H7 (cell line): ENCODE results near the gene SDK2. TPM values are rescaled to one million over a fixed set of nuclear protein-coding genes. Genes with fewer than 3 reads are reported as not detected.

Experiments
- DNase-seq: peaks from one replicate; pipeline ENCODE4 v3.0.0; 2012
- H3K27me3 ChIP-seq: 2 replicates; pipeline ENCODE4 v1.6.0; 2011; ENCODE audit warnings: mild to moderate bottlenecking, low read length; ENCODE audit not compliant: control insufficient read depth, insufficient read depth
- H3K36me3 ChIP-seq: replicated peaks from 2 replicates; pipeline ENCODE4 v1.5.1; 2011; ENCODE audit warnings: low read length; ENCODE audit not compliant: control insufficient read depth, insufficient read depth
- H3K4me3 ChIP-seq: 2 replicates; pipeline ENCODE4 v1.5.1; 2011; ENCODE audit warnings: low read depth, mild to moderate bottlenecking, control low read depth, low read length, moderate library complexity; ENCODE audit not compliant: insufficient read depth
- total RNA-seq: library from RNA; depleted of rRNA; stranded (reverse); fragments of >200 nt; shearing (Covaris generic); gene quantifications from 2 replicates; pipeline ENCODE4 v1.2.3, GENCODE V29; 2014

Gene SDK2
- total RNA-seq, 1 experiment from 2014 or later: 12.1 TPM

DNA sequence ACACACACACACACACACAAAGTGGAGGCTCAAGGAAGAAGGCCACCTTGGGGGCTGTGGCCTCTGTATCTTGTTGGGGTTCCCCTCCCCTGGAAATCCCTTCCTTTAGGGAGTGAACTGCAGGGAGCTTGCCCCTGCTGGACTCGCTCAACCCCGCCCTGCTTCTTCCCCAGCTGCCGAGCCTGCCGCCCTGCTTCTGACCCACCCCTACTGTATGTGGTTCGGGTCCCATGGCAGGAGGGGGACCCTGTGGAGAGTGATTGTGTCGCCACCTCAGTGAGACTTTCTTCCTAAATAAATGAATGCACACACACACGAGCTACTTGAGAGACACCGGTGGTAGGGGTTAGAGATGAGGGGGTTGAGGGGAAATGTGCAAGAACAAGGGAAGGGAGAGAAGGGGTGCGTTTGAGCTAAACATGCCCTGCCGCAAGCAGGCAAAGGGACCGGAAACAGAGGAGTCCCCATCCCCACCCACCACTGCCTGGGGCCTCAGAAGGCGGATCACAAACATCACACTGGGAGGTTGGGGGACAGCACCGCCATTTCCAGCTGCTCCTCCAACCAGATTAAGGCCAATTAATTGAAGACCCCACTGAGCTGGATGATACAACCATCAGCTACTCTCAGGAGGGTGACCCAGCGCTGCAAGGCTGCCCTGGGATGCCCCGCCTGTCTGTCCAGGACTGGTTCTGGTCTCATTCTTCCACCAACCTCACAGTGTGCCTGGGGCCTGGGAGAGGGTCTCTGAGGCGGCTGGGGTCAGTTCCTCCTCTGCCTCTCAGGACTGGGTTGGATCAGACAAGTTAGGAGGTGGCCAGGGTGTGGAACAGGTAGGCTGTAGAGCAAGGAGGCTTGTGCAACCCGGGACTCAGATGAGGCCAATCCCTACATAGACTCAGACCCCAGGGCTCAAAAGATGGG is 98.9 kb downstream of the SDK2 start:
- Histone ChIP-seq H3K27me3 (no peaks in the 10 kb centered on the region), H3K4me3 (no peak overlapping the region), H3K36me3 (no peaks in the 10 kb centered on the region)
- no peak for DNase-seq

DNA sequence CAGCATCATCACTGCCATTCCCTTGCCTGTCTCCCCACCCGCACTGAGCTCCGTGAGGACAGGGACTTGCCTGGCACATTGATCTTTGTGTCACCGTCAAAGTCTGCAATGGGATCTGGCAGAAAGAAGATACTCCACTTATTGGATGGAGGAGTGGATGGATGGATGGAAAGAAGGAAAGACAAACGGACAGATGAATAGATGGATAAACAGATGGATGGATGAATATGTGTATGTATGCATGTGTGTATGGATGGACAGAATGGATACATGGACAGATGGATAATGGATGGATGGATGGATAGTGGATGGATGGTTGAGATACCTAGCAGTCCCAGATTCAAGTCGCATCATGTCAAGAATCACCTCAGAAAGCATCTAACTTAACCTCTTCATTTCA is 99.9 kb downstream of the SDK2 start:
- Histone ChIP-seq H3K36me3 (no peaks in the 10 kb centered on the region), H3K4me3 (no peak overlapping the region)
- DNase-seq: no peak

DNA sequence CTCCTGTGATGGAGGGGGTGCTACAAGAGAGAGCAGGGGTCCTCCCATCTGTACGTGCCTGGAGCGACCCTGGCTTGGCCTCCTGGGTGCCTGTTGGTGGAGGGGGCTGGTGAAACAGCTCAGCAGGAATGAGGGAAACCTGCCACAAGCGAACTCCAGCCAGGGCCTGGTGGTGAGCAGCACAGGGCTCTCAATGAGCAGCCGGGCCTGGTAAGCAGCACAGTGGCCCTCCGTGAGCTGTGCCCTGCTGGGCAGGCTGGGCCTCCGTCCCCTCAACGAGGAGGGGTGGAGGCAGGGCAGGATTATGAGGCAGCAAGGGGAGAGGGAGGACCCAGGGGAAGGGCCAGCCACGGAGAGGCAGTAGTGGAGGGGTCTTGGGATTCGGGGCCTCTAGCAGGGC is 101.9 kb downstream of the SDK2 start:
- Histone ChIP-seq H3K36me3 (no peaks in the 10 kb centered on the region), H3K27me3 (no peaks in the 10 kb centered on the region), H3K4me3 (no peak overlapping the region)
- DNase-seq: peak; percentile 79

More for the DNA sequence above, 99.9 kb downstream of the SDK2 start:
- no peaks in the 10 kb centered on the region for H3K27me3 ChIP-seq

DNA sequence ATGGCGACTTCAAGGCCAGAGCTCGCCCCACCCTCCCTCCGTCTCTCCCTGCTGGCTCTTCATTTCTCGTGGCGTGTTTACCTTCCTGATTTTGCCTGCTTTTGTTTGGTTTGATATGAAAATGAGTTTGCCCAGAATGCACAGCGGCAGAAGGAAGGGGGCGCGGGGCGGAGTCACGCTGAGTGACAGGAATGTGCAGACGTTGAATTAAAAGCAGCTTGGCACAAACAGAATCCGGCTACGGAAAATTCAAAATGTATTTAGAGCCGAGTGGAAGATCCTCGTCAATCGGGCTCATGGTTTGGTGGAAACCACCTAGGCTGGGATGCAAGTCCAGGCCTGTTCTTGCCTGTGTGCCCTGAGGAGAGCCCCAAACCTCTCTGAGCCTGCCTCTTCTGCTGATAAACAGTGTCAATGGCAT is 102.7 kb downstream of the SDK2 start:
- Histone ChIP-seq H3K36me3 (no peaks in the 10 kb centered on the region), H3K27me3 (no peaks in the 10 kb centered on the region), H3K4me3 (no peak overlapping the region)
- no peak for DNase-seq

DNA sequence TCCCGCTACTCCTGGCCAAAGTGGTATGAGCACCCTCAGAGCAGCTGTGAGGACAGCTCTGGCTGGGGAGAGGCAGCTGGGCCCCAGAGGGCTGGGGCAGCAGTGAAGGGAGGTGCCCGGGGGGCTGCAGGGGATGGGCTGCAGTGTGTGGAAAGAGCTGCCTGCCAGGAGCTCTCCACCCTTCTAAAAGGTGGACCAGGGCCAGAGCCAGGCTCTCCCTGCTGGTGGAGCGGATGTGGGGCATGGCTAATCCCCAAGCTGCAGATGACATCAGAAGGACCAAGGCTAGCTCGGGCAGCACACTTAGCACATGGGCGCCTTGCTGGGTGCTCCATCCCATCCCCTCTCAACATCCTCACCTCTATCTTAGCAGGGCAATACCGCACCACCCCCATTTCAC is 103.1 kb downstream of the SDK2 start:
- no peak for DNase-seq
- H3K27me3 ChIP-seq: no peaks in the 10 kb centered on the region

DNA sequence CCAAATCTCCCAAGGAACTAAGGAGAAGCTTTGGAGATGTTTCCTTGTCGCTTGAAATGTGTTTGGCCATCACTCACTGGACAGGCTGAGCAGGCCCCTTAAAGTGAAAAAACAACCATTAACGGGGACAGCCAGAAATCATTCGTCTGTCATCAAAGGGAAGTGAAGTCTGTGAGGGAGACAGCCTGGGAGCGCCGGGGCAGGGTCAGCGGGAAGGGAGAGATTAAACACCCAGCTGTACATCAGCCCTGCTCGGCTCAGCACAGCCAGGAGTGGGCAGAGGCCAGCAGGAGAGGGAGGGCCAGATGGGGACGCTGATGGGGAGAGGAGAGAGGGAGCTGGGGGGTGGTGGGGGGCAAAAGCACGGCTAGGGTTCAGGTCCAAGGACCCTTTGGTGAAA is 105.1 kb downstream of the SDK2 start:
- Histone ChIP-seq H3K36me3 (no peaks in the 10 kb centered on the region), H3K27me3 (no peaks in the 10 kb centered on the region), H3K4me3 (no peak overlapping the region)
- DNase-seq: no peak

More for the DNA sequence above, 103.1 kb downstream of the SDK2 start:
- Histone ChIP-seq H3K36me3 (no peaks in the 10 kb centered on the region), H3K4me3 (no peak overlapping the region)

DNA sequence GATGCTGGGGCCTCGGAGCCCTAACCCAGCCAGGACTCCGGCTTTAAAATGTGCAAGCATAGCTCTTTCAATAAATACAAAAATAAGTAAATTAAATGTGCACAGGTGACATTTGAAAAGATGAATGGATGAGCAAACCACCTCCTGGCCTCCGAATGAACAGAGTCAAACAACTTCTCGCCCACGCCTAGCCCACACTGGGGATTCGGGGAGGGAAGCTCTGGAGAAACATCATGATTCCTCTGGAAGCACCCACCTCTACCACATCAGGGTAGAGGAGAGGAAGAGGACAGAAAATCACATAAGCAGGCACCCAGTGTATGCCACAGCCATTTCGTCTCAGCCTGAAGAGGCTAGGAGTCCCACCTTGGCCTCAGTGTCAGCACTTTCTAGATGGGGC is 105.8 kb downstream of the SDK2 start:
- Histone ChIP-seq H3K4me3 (no peak overlapping the region), H3K36me3 (no peaks in the 10 kb centered on the region), H3K27me3 (no peaks in the 10 kb centered on the region)
- no peak for DNase-seq

DNA sequence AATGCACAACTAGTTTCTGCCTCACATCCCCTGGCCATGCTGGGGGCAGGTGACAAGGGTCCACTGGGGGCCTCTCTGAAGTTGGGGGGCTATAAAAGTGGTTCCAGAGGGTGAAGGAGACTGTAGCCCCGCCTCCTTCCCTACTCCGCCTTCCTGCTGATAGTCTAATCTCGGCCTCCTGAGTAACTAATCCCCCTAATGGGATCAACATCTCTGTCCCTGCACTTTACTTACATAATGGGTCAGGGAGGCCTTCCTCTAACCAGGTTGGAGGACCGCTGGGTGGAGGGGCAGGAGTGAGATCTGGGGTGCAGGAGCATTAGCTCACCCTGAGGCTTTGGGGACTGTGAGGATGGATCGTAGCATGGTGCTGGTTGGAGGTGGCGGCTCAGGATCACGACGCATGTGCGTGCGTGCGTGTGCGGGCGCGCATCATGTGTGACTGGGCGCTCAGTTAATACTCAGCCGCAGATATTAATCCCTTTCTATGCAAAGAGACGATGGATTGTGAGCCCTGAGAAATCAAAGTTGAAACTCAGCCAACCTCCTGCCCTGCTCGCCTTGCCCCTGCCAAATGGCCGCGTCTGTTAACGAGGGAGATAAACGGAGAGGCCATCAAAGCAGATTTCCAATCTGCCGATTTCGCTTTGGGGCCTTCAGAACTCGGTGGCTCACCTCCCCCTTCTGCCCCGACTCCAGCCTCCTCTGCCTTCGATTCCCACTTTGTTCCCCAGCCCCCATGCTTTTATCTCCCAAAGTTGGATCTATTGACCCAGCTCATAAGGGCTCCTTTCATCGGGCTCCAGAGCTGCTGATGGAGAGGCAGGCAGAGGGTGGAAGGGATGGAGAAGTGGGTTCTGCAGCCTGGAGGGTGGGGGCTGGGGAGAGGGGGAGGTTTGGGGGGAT is 107.3 kb downstream of the SDK2 start:
- DNase-seq: no peak
- H3K4me3 ChIP-seq: no peak overlapping the region
- no peaks in the 10 kb centered on the region for H3K36me3 ChIP-seq
- H3K27me3 ChIP-seq: no peaks in the 10 kb centered on the region

DNA sequence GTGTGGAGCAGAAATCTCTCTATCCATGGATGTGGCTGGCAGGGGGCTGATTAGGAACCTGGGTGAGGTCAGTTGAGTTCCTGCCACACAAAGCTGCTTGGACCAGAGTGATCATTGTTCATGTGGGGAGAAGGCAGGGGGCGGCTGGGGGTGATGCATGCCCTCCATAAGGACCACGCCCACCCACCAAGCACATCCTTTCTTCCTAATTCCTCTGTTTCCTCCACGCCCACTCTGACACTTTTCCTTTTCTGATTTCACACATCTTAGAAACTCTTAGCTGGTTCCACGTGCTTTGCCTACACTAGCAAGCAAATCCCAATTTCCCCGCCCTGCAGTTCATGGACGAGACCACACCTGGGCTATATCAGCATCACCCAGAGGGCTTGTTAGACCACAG is 108.5 kb downstream of the SDK2 start:
- H3K4me3 ChIP-seq: no peak overlapping the region
- H3K36me3 ChIP-seq: no peaks in the 10 kb centered on the region
- H3K27me3 ChIP-seq: no peaks in the 10 kb centered on the region
- DNase-seq: no peak

DNA sequence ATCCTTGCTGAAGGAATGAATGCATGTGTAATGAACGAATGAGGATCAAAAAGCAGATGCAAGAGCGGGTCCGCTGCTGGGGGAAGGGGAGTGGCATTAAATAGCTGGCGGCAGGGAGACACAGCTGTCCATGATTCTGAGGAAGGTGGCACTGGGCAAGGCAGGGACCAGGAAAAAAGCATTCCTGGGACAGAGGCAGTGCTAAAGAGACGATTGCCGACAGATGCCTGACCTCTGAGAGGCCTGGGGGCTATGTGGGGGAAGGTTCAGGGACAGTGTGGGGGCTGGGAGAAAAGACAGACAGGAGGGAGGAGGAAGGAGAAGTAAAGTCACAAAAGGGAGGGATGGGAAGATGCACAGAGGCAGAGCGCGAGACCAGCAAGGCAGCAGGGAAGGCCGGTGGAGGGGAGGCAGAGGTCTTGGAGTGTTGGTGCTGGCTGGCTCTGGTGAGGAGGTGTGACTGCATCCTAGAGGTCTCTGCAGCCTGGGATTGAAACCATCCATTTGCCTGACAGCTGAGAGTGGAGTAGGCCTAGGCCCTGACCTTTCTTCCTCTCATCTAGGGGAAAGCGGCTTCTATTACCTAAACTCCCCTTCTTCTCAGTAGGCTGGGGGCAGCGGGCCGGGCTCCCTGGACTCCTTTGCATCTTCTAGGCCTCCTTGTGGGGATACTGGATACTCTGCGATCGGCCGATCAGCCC is 109.9 kb downstream of the SDK2 start:
- H3K36me3 ChIP-seq: no peaks in the 10 kb centered on the region
- no peak for DNase-seq
- no peak overlapping the region for H3K4me3 ChIP-seq
- H3K27me3 ChIP-seq: no peaks in the 10 kb centered on the region

DNA sequence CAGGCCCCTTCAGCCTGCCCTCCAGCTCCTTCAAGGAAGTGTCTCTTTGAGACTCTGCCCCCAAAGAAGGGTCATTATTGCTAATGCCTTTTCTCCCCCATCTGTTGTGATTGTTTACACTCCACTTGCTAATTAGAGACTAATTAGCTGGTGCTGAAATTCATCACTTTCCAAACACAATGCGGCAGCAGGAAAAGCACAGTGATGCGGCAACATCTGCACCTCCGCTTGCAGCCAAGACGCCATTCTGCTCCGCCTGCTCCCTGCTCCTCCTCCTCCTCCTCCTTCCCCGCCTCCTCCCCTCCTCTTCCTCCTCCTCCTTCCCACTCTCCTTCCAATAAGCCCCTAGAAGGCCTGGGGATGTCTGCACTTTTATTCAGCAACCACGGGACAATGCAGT is 110.5 kb downstream of the SDK2 start:
- Histone ChIP-seq H3K4me3 (no peak overlapping the region), H3K27me3 (no peaks in the 10 kb centered on the region), H3K36me3 (no peaks in the 10 kb centered on the region)
- DNase-seq: no peak

DNA sequence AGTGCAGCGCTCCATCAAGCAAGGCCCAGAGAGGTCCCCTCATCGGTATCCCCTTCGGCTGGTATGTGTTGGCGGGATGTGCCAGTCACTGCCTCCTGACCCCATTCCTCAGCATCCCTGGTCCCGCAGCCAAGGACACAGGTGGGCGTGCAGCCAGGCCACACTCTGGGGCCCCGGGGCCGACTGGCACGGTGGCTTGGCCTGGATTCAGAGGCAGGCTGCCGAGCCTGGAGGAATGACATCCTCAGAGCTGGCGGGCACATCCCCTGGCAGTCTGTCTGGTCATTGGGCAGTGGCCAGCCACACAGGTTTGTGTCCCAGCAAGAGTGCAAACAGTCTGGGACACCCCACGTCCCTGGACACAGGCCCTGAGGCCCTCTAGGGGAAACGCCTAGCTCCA is 111.1 kb downstream of the SDK2 start:
- no peak overlapping the region for H3K4me3 ChIP-seq
- H3K27me3 ChIP-seq: no peaks in the 10 kb centered on the region
- no peak for DNase-seq
- no peaks in the 10 kb centered on the region for H3K36me3 ChIP-seq

DNA sequence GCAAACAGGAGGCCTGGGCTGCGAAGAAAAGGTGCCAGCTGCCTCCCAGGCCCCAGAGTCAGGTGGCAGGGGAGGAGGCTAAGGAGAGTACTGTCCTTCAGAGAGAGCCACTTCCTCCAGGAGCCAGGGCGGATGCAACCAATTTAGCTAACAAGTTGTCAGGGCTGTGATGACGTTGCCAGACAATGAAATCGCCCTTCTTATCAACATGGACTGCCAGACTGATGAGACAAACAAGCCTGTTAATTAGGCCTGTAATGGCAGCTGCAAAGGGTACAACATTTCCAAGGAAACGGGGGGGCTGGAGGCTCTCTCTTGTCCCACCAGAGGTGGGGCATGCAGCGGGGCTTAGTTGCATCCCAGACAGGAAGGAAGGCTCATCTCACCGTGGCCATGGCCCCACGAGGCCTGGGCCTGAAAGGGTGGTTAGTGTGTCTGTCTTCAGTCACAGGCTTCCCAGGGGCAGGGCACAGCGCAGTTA is 111.8 kb downstream of the SDK2 start:
- DNase-seq: no peak
- Histone ChIP-seq H3K4me3 (no peak overlapping the region), H3K27me3 (no peaks in the 10 kb centered on the region), H3K36me3 (no peaks in the 10 kb centered on the region)

DNA sequence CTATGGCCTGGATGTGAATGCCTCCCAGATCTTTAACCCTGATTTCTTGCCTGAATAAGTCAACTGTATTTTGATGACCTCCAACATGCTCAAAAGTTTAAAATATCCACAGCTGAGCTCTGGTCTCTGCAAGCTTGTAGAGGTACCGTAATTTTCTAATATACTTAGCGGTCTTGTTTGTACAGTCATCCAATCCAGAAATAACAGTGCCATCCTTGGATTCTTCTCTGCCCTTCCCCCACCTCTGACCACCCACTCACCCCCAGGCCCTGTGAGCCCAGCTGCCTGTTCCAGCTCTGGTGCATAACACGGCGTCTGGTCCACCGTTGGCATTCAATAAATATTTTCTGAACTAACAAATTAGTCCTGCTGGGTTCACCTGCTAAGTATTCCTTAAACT is 113.1 kb downstream of the SDK2 start:
- H3K4me3 ChIP-seq: no peak overlapping the region

More for the DNA sequence above, 113.1 kb downstream of the SDK2 start:
- Histone ChIP-seq H3K36me3 (no peaks in the 10 kb centered on the region), H3K27me3 (no peaks in the 10 kb centered on the region)
- no peak for DNase-seq
